CD4-positive, alpha-beta T cell treated with Interleukin-17A for 1 hour (primary cell): ENCODE data around the gene TAS2R41.
"Not testable (repeated sequence)": the region's sequence is repeated elsewhere in the genome, so short reads cannot be mapped to it uniquely, and the experiment has no call there.

Experiments used
- DNase-seq: peaks from one replicate; pipeline ENCODE4 v3.0.0-alpha.2; 2020

The TAS2R41 gene

DNA sequence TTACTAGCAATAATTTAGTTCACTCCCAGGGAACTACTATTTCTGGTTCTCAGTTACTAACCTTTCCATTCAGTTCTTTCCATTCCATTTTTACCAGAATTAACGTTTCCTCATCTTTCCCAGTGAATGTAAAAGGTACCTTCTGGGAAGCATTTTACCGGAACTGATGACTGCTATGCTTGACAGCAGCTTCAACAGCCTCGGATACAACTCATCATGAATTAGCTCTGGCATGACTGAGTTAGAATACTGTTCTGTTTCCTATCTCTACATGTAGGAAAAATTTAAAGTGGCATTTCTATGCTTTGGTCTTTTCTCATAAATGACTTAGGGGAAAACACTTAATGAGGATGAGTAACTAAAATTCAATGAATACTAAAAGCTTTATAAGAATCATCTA lies 18.6 kb downstream of the TAS2R41 start:
- no peak for DNase-seq

DNA sequence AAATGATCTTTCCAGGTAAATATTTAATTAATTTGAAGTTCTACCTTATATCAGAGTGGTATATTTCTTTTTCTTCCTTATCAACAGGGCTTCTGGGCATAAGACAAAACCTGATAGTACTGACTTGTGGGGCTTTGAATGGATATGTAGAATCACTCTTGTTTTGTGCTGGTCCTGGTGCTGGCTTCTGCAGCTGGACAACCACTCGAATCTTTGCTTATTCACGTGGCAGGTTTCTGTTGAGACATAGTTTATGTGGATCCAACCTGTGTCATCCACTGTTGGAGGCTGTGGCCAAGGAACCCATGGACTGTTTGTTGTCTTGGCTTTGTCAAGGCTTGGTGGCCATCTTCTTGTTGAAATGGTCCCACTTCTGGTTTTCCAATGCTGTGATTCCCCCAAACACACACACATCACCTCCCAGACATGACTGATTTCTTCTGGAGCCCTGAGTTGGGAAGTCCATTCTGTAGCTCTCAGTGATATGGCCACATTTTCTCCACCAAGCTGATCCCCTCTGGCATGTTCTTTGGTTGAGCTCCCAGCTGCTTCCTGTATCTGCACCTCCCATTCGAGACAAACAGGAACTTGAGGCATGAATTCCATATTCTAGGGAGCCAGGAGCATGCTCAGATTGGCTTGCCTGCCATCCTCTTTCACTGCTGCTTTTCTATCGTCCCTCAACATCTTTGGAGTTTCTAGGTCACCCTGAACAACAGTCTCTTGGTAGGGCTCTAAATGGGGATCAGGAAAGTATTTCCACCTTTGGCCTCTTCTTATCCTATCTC lies 19.5 kb downstream of the TAS2R41 start:
- DNase-seq, result no peak

GRCh38 chr7:143499246-143499645 lies 21.6 kb downstream of the TAS2R41 start:
- no peak for DNase-seq

DNA sequence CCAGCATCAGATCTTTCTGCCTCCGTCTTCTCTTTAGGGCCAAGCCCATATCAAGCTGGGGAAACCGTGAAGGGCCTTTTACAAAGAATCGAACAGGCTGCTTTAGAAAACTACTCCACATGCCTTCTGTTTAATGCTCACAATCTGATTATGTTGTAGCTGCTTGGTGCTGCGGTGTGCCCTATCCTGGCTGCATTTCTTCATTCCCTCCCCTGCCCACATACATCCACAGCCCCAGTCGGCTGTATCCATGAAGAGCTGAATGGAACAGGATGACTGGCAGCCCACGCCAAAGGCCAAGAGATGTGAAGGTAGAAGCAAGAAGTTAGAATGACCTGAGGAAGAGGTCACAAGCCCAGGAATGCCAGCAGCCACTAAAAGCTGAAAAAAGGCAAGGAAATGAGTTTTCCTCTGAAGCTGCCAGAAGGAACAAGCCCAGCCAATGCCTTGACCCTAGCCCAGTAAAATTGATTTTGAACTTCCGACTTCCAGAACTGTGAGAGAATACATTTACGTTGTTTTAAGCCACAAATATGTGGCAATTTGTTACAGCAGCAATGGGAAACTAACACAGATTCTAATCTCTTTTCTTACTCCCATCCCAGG lies 22.2 kb downstream of the TAS2R41 start:
- DNase-seq, result no peak

DNA sequence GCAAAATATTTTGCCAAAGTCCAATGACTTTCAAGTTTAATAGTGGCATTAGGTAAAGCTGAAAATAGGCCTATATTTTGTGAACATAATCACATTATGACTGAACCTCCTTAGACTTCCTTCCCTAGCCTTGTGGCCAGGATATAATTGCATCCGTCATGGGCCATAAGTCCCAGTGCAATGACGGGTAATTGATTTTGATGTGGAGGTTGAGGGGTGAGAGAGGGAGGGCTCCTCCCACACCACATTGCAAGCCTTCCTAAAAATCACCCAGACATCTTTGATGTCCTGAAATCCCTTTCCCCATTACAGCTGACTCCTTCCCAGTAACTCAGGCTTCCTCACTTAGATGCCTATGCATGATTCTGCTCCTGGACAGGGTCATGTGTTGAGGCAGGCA lies 25.6 kb downstream of the TAS2R41 start:
- DNase-seq, result no peak

DNA sequence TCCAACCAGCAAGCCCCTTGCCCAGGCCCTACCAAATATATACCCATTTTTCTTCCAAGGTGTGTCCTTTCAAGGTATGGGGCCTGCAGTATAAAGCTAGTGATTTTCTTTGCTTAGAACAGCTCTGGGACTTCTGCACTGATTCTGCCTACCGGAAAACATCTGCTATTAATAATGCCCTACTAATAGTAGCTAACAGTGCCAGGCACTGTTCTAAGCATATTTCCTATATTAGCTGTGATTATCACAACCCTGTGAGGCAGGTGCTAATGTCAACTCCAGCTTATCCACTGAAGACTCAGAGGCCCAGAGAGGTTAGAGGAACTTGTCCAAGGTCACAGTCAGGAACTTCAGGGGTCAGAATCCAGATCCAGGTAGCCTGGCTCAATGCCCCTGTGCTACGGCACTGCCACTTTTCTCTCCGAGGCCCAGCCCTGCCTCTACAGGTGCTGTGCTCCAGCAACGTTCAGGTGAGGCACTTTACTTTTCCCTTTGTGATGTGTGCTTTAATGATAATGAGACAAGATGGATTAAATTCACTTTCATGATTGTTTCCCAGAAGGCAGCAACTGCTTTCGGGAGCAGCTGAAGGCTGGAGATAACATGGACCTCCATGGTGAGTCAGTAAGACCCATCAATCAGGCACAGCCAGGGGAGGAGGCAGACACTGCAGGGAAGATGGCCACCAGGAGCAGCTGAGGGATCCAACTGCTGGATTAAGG lies 26.7 kb downstream of the TAS2R41 start:
- DNase-seq, result no peak

GRCh38 chr7:143504937-143505297 lies 27.2 kb downstream of the TAS2R41 start:
- no peak for DNase-seq

- DNase-seq, result no peak
Measured at GRCh38 chr7:143505838-143506237, 28.2 kb downstream of the TAS2R41 start.

DNA sequence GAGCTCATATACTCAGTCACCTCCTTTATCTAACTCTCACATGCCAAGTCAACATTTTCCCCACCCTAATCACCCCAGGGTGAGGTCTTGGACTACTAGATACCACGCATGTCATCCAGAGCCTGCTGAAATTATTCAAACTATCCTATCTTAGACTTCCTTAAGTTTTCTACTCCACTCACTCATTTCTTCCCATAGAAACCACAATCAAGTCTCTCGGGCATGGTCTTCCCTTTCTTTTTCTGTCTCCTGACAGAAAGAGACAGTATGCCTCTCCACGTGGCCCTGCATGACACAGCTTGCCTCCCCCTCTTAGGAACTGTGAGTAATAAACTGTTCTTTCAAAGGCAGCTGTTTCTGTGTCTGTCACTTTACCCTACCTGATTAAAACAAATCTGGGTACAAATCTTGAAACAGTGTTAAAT lies 29.4 kb downstream of the TAS2R41 start:
- no peak for DNase-seq

DNA sequence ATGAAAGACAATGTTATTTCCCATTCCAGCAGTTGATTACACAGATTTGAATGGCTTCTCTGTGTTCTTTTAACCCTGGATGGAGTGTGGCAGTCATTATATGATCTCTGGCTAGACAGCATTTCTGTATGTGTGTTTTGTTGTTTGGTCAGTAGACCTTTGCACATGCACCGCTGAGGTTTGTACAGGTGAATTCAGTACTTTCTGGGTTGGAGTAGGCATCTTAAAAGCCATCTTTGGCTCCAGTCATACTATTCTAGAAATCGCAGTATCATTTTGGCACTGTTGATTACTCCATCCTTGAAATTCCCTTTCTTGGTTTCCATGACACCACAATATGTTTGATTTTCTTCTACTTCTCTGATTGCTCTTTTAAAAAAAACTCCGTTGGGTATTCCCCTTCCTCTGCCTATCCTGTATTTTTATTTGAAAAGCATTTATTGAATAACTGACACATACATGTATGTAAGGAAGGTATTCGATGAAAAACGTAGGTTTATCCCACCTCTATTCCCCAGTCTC lies 29.9 kb downstream of the TAS2R41 start:
- no peak for DNase-seq

DNA sequence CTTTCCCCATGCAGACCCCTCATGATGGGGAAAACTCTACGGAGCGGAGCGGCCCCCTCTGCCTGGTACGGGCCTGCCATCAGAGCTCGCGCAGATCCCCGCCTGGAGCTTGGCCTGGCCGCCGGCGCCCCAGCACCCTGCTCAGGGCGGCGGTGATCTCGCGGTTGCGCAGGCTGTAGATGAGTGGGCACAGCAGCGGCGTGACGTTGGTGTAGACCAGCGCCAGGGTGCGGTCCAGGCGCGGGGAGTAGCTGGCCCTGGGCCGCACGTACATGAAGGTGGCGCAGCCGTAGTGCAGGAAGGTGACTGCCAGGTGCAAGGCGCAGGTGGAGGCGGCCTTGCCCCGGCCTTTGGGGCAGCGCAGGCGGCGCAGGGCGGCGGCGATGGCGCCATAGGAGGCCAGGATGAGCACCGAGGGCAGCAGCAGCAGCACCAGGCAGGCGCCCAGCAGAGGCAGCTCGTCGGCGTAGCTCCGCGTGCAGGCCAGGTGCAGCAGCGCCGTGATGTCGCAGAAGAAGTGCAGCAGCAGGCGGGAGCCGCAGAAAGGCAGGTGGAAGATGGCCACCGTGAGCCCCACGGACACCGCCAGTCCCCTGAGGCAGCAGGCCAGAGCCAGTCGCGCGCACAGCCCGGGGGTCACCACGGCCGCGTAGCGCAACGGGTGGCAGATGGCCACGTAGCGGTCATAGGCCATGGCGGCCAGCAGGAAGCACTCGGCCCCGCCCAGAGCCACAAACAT lies 33.4 kb downstream of the TAS2R41 start:
- DNase-seq, result no peak

DNA sequence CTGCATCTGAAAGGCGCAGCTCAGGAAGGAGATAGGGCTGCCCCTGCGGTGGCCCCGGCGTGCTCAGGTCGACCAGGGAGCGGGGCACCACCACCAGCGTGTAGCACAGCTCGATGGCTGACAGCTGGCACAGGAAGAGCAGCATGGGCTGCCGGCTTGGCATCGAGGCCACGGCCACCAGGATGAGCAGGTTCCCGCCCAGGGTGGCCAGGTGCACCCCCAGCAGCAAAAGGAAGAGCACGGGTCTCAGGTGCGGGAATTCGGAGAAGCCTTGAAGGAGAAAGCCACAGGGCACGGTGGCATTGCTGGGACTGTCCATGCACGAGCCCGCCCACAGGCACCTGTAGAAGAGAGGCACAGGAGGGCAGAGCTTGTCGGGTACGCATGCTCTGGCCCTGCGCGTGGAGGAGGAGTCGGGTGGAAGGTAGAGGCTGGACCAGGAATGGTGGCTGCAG lies 33.9 kb downstream of the TAS2R41 start:
- DNase-seq, result no peak

- DNase-seq, result no peak
Measured at GRCh38 chr7:143512488-143513340, 35.0 kb downstream of the TAS2R41 start.

GRCh38 chr7:143514487-143514886 lies 36.8 kb downstream of the TAS2R41 start:
- DNase-seq, result no peak

GRCh38 chr7:143514995-143515735 lies 37.5 kb downstream of the TAS2R41 start:
- no peak for DNase-seq

GRCh38 chr7:143516981-143517380 lies 39.3 kb downstream of the TAS2R41 start:
- DNase-seq, result no peak

DNA sequence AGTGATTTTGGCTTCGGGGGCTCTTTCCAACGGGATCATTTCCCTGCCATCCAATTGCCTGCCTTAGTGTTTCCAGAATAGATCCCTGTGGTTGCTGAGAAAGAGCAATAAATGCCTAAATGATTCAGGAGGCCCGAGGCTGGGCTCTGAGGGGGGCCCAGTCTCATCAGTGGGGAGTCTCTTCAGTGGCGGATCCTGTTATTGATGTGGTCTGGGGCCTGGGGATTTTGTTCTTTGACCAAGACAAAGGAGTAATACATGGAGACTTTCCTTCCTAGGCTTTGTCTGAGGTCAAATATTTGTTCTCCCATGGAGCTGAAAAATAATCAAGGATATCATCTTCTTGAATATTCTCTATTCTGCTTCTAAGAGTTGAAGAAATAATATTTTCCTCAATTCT lies 40.8 kb downstream of the TAS2R41 start:
- no peak for DNase-seq

DNA sequence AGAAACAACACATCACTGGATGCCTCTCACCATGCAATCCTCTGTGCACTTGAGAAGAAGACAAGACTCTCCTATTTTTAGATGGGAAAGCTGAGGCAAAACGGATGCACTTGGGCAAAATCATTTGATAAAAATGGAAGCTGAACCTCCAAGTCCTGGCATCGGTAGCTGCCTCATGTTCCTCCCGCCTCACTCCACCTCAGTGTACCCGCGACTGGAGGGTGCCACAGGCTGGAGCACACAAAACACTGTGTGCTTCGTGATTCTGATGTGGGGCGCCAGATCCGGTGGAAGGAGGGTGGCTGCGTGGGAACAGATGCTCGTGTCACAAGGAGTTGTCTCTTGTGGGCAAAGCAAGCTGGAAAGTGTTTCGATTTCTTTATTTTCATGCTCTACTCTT lies 41.3 kb downstream of the TAS2R41 start:
- DNase-seq, result no peak

- no peak for DNase-seq
Measured at GRCh38 chr7:143519411-143520131, 41.9 kb downstream of the TAS2R41 start.

- DNase-seq, result not testable (repeated sequence)
Measured at GRCh38 chr7:143522309-143522916, 44.7 kb downstream of the TAS2R41 start.
